NCI-H1930 (cell line): ENCODE data around the gene MED20.

Experiments used
- DNase-seq, 2 experiments: peaks; one replicate each; lab custom pipeline; 2025; lab: John Stamatoyannopoulos, UW

MED20 gene

GRCh38 chr6:41901882-41902519 lies 18.9 kb downstream of the MED20 start:
- DNase-seq: peak in 1 of 2 experiments; percentile 3

GRCh38 chr6:41900861-41901260 lies 20.1 kb downstream of the MED20 start:
- DNase-seq: no peak

GRCh38 chr6:41896281-41896680 lies 24.7 kb downstream of the MED20 start:
- DNase-seq: no peak

GRCh38 chr6:41895300-41896233 lies 25.4 kb downstream of the MED20 start, which contains the start of gene USP49:
TSS of gene USP49 (minus strand) at chr6:41895375. CDS start at chr6:41806983, 88,392 bp downstream.
- DNase-seq: peak; percentile 86 to 88

- peak in 1 of 2 experiments; percentile 85 for DNase-seq
These were observed 26.3 kb downstream of the MED20 start for GRCh38 chr6:41894366-41895299.

GRCh38 chr6:41892921-41893564 lies 27.9 kb downstream of the MED20 start:
- DNase-seq: no peak

- no peak for DNase-seq
These were observed 33.6 kb downstream of the MED20 start for GRCh38 chr6:41887331-41887751.

GRCh38 chr6:41885930-41886329 lies 35.0 kb downstream of the MED20 start:
- DNase-seq: no peak

GRCh38 chr6:41884957-41885356 lies 36.0 kb downstream of the MED20 start:
- no peak for DNase-seq

- no peak for DNase-seq
These were observed 39.4 kb downstream of the MED20 start for GRCh38 chr6:41881506-41881905.

GRCh38 chr6:41878961-41879405 lies 42.0 kb downstream of the MED20 start:
- DNase-seq: no peak

- DNase-seq: no peak
These were observed 42.7 kb downstream of the MED20 start for GRCh38 chr6:41878246-41878645.

GRCh38 chr6:41877051-41877680 lies 43.8 kb downstream of the MED20 start:
- DNase-seq: no peak

- no peak for DNase-seq
These were observed 46.2 kb downstream of the MED20 start for GRCh38 chr6:41874741-41875140.

GRCh38 chr6:41872147-41872546 lies 48.8 kb downstream of the MED20 start:
- no peak for DNase-seq

GRCh38 chr6:41871691-41872090 lies 49.2 kb downstream of the MED20 start:
- no peak for DNase-seq

GRCh38 chr6:41859356-41859755 lies 61.6 kb downstream of the MED20 start:
- no peak for DNase-seq

- no peak for DNase-seq
These were observed 62.2 kb downstream of the MED20 start for GRCh38 chr6:41858703-41859102.
